Naive thymus-derived CD4-positive, alpha-beta T cell (primary cell): Measurements from ENCODE around the gene GHRL. TPM values are rescaled to one million over a fixed set of nuclear protein-coding genes. Genes with fewer than 3 reads are reported as not detected.
A peak's percentile ranks its signal among the peaks of the same experiment; 100 is the strongest.

Experiments
- ATAC-seq: fragments of 150-1000 bp; cut with Tn5 transposase; 2 replicates; pipeline ENCODE4 v1.10.0; 2021; ENCODE audit warnings: mild to moderate bottlenecking, moderate library complexity
- CTCF ChIA-PET: fragments of 350-600 bp; sonication (Branson Sonifier 250); formaldehyde crosslinking; loops from one replicate; lab custom pipeline; 2021; ENCODE audit warnings: antibody characterized with exemption; lab: Charles Lee
- POLR2A ChIA-PET: fragments of 350-600 bp; sonication (Branson Sonifier 250); formaldehyde crosslinking; loops from one replicate; lab custom pipeline; 2021; ENCODE audit warnings: antibody characterized with exemption, inconsistent platforms; lab: Charles Lee
- DNase-seq, 9 donors: peaks; one replicate each; pipeline versions ENCODE4 v3.0.0 to v3.0.0-alpha.2; 2020 to 2022; ENCODE audit warnings: mixed read lengths in 1 of 9
- H3K27ac ChIP-seq: one replicate; pipeline ENCODE4 v1.7.0; 2013; ENCODE audit warnings: mild to moderate bottlenecking, low read depth, low read length, moderate library complexity
- H3K27me3 ChIP-seq, 2 donors: one replicate each; pipeline ENCODE4 v1.7.0; 2013; ENCODE audit warnings: low read length in 2 of 2, mild to moderate bottlenecking in 2 of 2, moderate library complexity in 2 of 2; ENCODE audit not compliant: control insufficient read depth in 2 of 2, insufficient read depth in 2 of 2
- H3K36me3 ChIP-seq, 3 experiments: 1 replicate in 2 of 3; 2 replicates in 1 of 3; pipeline ENCODE4 v1.7.0; 2013; ENCODE audit warnings: low read length in 3 of 3, mild to moderate bottlenecking in 3 of 3, moderate library complexity in 1 of 3; ENCODE audit not compliant: insufficient read depth in 3 of 3, control insufficient read depth in 2 of 3
- H3K4me1 ChIP-seq, 2 donors: one replicate each; pipeline ENCODE4 v1.7.0; 2013; ENCODE audit warnings: low read length in 2 of 2, mild to moderate bottlenecking in 2 of 2, moderate library complexity in 1 of 2; ENCODE audit not compliant: control insufficient read depth in 2 of 2, insufficient read depth in 2 of 2
- H3K4me3 ChIP-seq: 2 replicates; pipeline ENCODE4 v1.7.0; 2013; ENCODE audit warnings: mild to moderate bottlenecking, low read length
- H3K9me3 ChIP-seq, 3 experiments: 1 replicate in 2 of 3; 2 replicates in 1 of 3; pipeline ENCODE4 v1.7.0; 2013; ENCODE audit warnings: low read length in 3 of 3; ENCODE audit not compliant: control insufficient read depth in 2 of 3
- H3K27ac Mint-ChIP-seq, 9 donors: one replicate each; pipeline ENCODE4 v1.8.0; 2020 to 2022; ENCODE audit warnings: mixed read lengths in 9 of 9, mild to moderate bottlenecking in 8 of 9, moderate library complexity in 5 of 9, inconsistent platforms in 2 of 9
- H3K27me3 Mint-ChIP-seq, 5 donors: one replicate each; pipeline ENCODE4 v1.8.0; 2021 to 2022; ENCODE audit warnings: mixed read lengths in 5 of 5, mild to moderate bottlenecking in 1 of 5
- H3K36me3 Mint-ChIP-seq, 5 donors: one replicate each; pipeline ENCODE4 v1.8.0; 2020 to 2022; ENCODE audit warnings: mixed read lengths in 5 of 5, mild to moderate bottlenecking in 3 of 5, inconsistent platforms in 1 of 5
- H3K4me1 Mint-ChIP-seq, 7 donors: one replicate each; pipeline ENCODE4 v1.8.0; 2020 to 2022; ENCODE audit warnings: mixed read lengths in 7 of 7, mild to moderate bottlenecking in 3 of 7, inconsistent platforms in 1 of 7
- H3K4me3 Mint-ChIP-seq, 10 donors: one replicate each; pipeline ENCODE4 v1.8.0; 2020 to 2022; ENCODE audit warnings: mild to moderate bottlenecking in 10 of 10, mixed read lengths in 10 of 10, moderate library complexity in 6 of 10, inconsistent platforms in 2 of 10
- H3K9me3 Mint-ChIP-seq, 11 donors: one replicate each; pipeline ENCODE4 v1.8.0; 2020 to 2022; ENCODE audit warnings: mixed read lengths in 11 of 11, mild to moderate bottlenecking in 4 of 11, inconsistent platforms in 1 of 11, moderate library complexity in 1 of 11
- intact Hi-C, 2 donors: fragments of 100-400 bp; cut with micrococcal nuclease; formaldehyde crosslinking; loops; one replicate each; pipeline ENCODE4 v1.15.1; 2023
- polyA plus RNA-seq, 2 donors: library from polyadenylated mRNA; unstranded; fragments of 300-500 nt; fragmentation: Illumina TruSeq; gene quantifications; one replicate each; pipeline ENCODE4 v1.2.3, GENCODE V29; 2021
- total RNA-seq, 6 experiments: library from RNA in 5 of 6; stranded (reverse) in 5 of 6; gene quantifications; 1 replicate in 5 of 6; 2 replicates in 1 of 6; pipeline ENCODE4 v1.2.3 and lab custom pipeline; 2021 to 2026

Gene GHRL
- total and polyA plus RNA-seq, 7 experiments from 2014 or later: 0.35 to 3.8 (median 1.1) TPM

- Histone ChIP-seq H3K27ac (peak overlapping the region; percentile 23), H3K9me3 (peaks cover 0 to 1% (median 0%) of the 10 kb centered on the region in 3 experiments), H3K4me3 (peak overlapping the region; percentile 99), H3K4me1 (peaks cover 34 to 38% of the 10 kb centered on the region in 2 donors), H3K27me3 (no peaks in the 10 kb centered on the region), H3K36me3 (peaks cover 0 to 36% (median 4%) of the 10 kb centered on the region in 3 experiments)
- Mint-ChIP-seq H3K4me1 (peaks cover 57 to 80% (median 68%) of the 10 kb centered on the region in 7 donors), H3K9me3 (peaks cover 0 to 10% (median 2%) of the 10 kb centered on the region in 11 donors), H3K36me3 (peaks cover 13 to 70% (median 24%) of the 10 kb centered on the region in 5 donors), H3K27me3 (no peaks in the 10 kb centered on the region), H3K27ac (peak overlapping the region; percentile 83 to 96 (median 92)), H3K4me3 (peak overlapping the region; percentile 96 to 100 (median 99))
- intact Hi-C loops: no loop called here
- CTCF ChIA-PET: interaction anchor here (0.7 to 1.2 kb wide), 2 partner anchors 13 to 42 kb away, joined by 3 read pairs; no protein-coding TSS in a partner anchor
- DNase-seq (no peak), ATAC-seq (no peak)
- POLR2A ChIA-PET: interaction anchor here (1.2 to 6.0 kb wide), 4 partner anchors 8 to 57 kb away, joined by 3 to 71 read pairs (median 4); no protein-coding TSS in a partner anchor
These were observed 41.7 kb downstream of the GHRL start for GRCh38 chr3:10251006-10251405.

- peaks cover 34 to 38% of the 10 kb centered on the region in 2 donors for H3K4me1 ChIP-seq
These were observed 42.9 kb downstream of the GHRL start for GRCh38 chr3:10249833-10250232.

GRCh38 chr3:10248984-10249748 lies 43.6 kb downstream of the GHRL start:
- H3K4me1 Mint-ChIP-seq: peaks cover 47 to 63% (median 52%) of the 10 kb centered on the region in 7 donors
- H3K36me3 ChIP-seq: peaks cover 0 to 29% (median 4%) of the 10 kb centered on the region in 3 experiments
- peaks cover 0 to 19% (median 12%) of the 10 kb centered on the region in 11 donors for H3K9me3 Mint-ChIP-seq
- H3K27me3 Mint-ChIP-seq: no peaks in the 10 kb centered on the region
- H3K27ac ChIP-seq: peak overlapping the region; percentile 80
- peak overlapping the region; percentile 96 to 100 (median 99) for H3K4me3 Mint-ChIP-seq
- ATAC-seq (peak; percentile 10), DNase-seq (peak in 8 of 9 donors; percentile 24 to 80 (median 32))
- H3K27ac Mint-ChIP-seq: peak overlapping the region; percentile 88 to 97 (median 95)
- ChIA-PET CTCF (interaction anchor here (0.6 kb wide), 1 partner anchor 50 kb away, joined by 4 read pairs; no protein-coding TSS in a partner anchor), POLR2A (interaction anchor here (0.5 to 6.0 kb wide), 8 partner anchors 10 to 457 kb away, joined by 3 to 71 read pairs (median 4); partner anchors contain the start of genes ARPC4, TADA3 and VHL)
- H3K27me3 ChIP-seq: no peaks in the 10 kb centered on the region
- H3K4me1 ChIP-seq: peaks cover 34 to 36% of the 10 kb centered on the region in 2 donors
- intact Hi-C loops: loop anchor here (1.0 to 2.0 kb wide), 20 partner anchors 14 to 852 kb away; partner anchors contain the start of genes BRK1 (in 2 of the 2), BRPF1 (in 2 of the 2), SEC13 (in 2 of the 2) and SETD5 (in 2 of the 2)
- H3K36me3 Mint-ChIP-seq: peaks cover 13 to 74% (median 23%) of the 10 kb centered on the region in 5 donors
- peaks cover 0 to 9% (median 7%) of the 10 kb centered on the region in 3 experiments for H3K9me3 ChIP-seq
- peak overlapping the region; percentile 99 for H3K4me3 ChIP-seq

More at GRCh38 chr3:10249833-10250232, 42.9 kb downstream of the GHRL start:
- Mint-ChIP-seq H3K4me3 (peak overlapping the region; percentile 96 to 100 (median 99)), H3K36me3 (peaks cover 13 to 75% (median 24%) of the 10 kb centered on the region in 5 donors), H3K27ac (peak overlapping the region; percentile 83 to 96 (median 92)), H3K4me1 (peaks cover 54 to 69% (median 58%) of the 10 kb centered on the region in 7 donors), H3K27me3 (no peaks in the 10 kb centered on the region), H3K9me3 (peaks cover 0 to 15% (median 7%) of the 10 kb centered on the region in 11 donors)
- intact Hi-C loops: loop anchor here (1.0 to 2.0 kb wide), 6 partner anchors 37 to 853 kb away; partner anchors contain the start of genes SETD5 (in 2 of the 2), ARPC4 (in 1 of the 2), BRPF1 (in 1 of the 2) and FANCD2 (in 1 of the 2)
- H3K36me3 ChIP-seq: peaks cover 0 to 32% (median 4%) of the 10 kb centered on the region in 3 experiments
- POLR2A ChIA-PET: interaction anchor here (1.3 to 6.0 kb wide), 3 partner anchors 9 to 56 kb away, joined by 3 to 71 read pairs (median 4); no protein-coding TSS in a partner anchor
- ATAC-seq (no peak), DNase-seq (peak in 2 of 9 donors; percentile 33)
- no peaks in the 10 kb centered on the region for H3K27me3 ChIP-seq
- CTCF ChIA-PET: interaction anchor here (0.6 kb wide), 1 partner anchor 51 kb away, joined by 4 read pairs; no protein-coding TSS in a partner anchor
- peak overlapping the region; percentile 80 for H3K27ac ChIP-seq
- peak overlapping the region; percentile 99 for H3K4me3 ChIP-seq
- H3K9me3 ChIP-seq: peaks cover 0 to 9% (median 7%) of the 10 kb centered on the region in 3 experiments

- Histone ChIP-seq H3K4me1 (peaks cover 28 to 30% of the 10 kb centered on the region in 2 donors), H3K27ac (peak within 1 kb of the TSS; percentile 80), H3K36me3 (peaks cover 0 to 22% (median 0%) of the 10 kb centered on the region in 3 experiments), H3K27me3 (no peaks in the 10 kb centered on the region), H3K4me3 (peak within 1 kb of the TSS; percentile 99), H3K9me3 (peaks cover 0 to 9% (median 7%) of the 10 kb centered on the region in 3 experiments)
- ATAC-seq (peak; percentile 98), DNase-seq (peak; percentile 80 to 91 (median 88))
- H3K36me3 Mint-ChIP-seq: peaks cover 8 to 72% (median 16%) of the 10 kb centered on the region in 5 donors
- peaks cover 0 to 19% (median 12%) of the 10 kb centered on the region in 11 donors for H3K9me3 Mint-ChIP-seq
- H3K27ac Mint-ChIP-seq: peak within 1 kb of the TSS; percentile 91 to 97 (median 95)
- ChIA-PET POLR2A (interaction anchor here (0.5 to 6.0 kb wide), 21 partner anchors 10 to 499 kb away, joined by 3 to 71 read pairs (median 4); partner anchors contain the start of genes ARPC4, BRK1, CRELD1 and EMC3), CTCF (interaction anchor here (0.7 to 1.1 kb wide), 4 partner anchors 15 to 433 kb away, joined by 3 to 4 read pairs (median 3); no protein-coding TSS in a partner anchor)
- H3K4me1 Mint-ChIP-seq: peaks cover 44 to 63% (median 52%) of the 10 kb centered on the region in 7 donors
- H3K4me3 Mint-ChIP-seq: peak within 1 kb of the TSS; percentile 96 to 100 (median 99)
- H3K27me3 Mint-ChIP-seq: no peaks in the 10 kb centered on the region
- intact Hi-C loops: loop anchor here (1.0 to 2.0 kb wide), 19 partner anchors 15 to 852 kb away; partner anchors contain the start of genes BRK1 (in 2 of the 2), SEC13 (in 2 of the 2), SETD5 (in 2 of the 2) and TADA3 (in 2 of the 2)
These were observed 44.4 kb downstream of the GHRL start, which contains the start of gene TATDN2 for GRCh38 chr3:10248184-10248983. TATDN2 (plus strand) TSS chr3:10248459; CDS start chr3:10249201, 742 bp downstream.

GRCh38 chr3:10247679-10248183 lies 45.0 kb downstream of the GHRL start:
- Histone ChIP-seq H3K4me3 (peak overlapping the region; percentile 99), H3K27ac (peak overlapping the region; percentile 80), H3K36me3 (peaks cover 0 to 17% (median 0%) of the 10 kb centered on the region in 3 experiments), H3K4me1 (peaks cover 33 to 37% of the 10 kb centered on the region in 2 donors), H3K9me3 (peaks cover 0 to 9% (median 7%) of the 10 kb centered on the region in 3 experiments), H3K27me3 (no peaks in the 10 kb centered on the region)
- Mint-ChIP-seq H3K27ac (peak overlapping the region; percentile 90 to 96 (median 92)), H3K4me3 (peak overlapping the region; percentile 84 to 100 (median 91)), H3K4me1 (peaks cover 44 to 63% (median 54%) of the 10 kb centered on the region in 7 donors), H3K27me3 (no peaks in the 10 kb centered on the region), H3K36me3 (peaks cover 7 to 66% (median 12%) of the 10 kb centered on the region in 5 donors), H3K9me3 (peaks cover 0 to 19% (median 12%) of the 10 kb centered on the region in 11 donors)
- ChIA-PET CTCF (interaction anchor here (0.7 to 1.1 kb wide), 4 partner anchors 16 to 433 kb away, joined by 3 to 4 read pairs (median 3); no protein-coding TSS in a partner anchor), POLR2A (interaction anchor here (0.7 to 6.0 kb wide), 19 partner anchors 9 to 498 kb away, joined by 3 to 71 read pairs (median 4); partner anchors contain the start of genes ARPC4, BRK1, CRELD1 and FANCD2)
- DNase-seq (no peak), ATAC-seq (no peak)
- intact Hi-C loops: loop anchor here (1.0 to 2.0 kb wide), 19 partner anchors 16 to 851 kb away; partner anchors contain the start of genes BRK1 (in 2 of the 2), SEC13 (in 2 of the 2), SETD5 (in 2 of the 2) and TADA3 (in 2 of the 2)
